GM10847 (cell line): ENCODE measurements around the gene WAC.

Source experiments
- POLR2A ChIP-seq: IDR thresholded peaks from 2 replicates; pipeline ENCODE4 v1.6.1; 2011; ENCODE audit not compliant: insufficient read length; ENCODE audit errors: extremely low read depth

WAC gene

GRCh38 chr10:28586176-28586575 lies 53.3 kb downstream of the WAC start:
- no peak for TF ChIP-seq POLR2A

DNA sequence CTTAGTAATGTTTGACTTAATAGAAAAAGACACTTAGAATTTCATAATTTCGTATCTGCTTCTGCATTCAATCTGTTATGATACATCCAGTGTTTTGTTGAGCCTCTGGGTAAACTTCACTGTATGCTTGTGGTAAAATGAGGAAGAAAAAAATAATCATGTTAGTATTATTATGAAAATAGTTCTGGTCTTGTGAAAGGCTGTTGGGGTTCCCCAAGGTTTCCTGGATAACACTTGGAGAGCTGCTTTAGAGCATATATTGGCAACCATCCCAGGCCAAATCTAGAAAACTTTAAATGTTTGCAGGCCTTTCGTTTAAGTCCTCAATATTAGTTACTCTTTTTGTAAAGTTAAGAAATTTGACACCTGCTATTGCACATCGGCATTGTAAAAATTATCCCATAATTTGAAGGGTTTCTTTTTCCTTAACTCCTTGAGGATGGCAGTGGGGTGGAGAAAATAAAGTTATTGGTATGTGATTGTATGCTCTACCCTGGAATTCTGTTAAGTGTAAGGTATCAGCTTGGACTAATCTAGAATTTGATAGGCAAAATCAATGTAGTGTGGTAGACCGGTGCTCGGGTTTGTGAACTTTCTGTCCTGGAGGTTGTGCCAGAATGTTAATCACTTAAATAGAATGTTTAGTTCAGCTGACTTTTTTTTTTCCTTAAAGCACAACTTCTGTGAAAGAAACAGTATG lies 54.5 kb downstream of the WAC start:
- no peak for TF ChIP-seq POLR2A

GRCh38 chr10:28587970-28588290 lies 55.0 kb downstream of the WAC start:
- TF ChIP-seq POLR2A = no peak

- no peak for TF ChIP-seq POLR2A
These were observed 60.0 kb downstream of the WAC start for GRCh38 chr10:28592953-28593352.

DNA sequence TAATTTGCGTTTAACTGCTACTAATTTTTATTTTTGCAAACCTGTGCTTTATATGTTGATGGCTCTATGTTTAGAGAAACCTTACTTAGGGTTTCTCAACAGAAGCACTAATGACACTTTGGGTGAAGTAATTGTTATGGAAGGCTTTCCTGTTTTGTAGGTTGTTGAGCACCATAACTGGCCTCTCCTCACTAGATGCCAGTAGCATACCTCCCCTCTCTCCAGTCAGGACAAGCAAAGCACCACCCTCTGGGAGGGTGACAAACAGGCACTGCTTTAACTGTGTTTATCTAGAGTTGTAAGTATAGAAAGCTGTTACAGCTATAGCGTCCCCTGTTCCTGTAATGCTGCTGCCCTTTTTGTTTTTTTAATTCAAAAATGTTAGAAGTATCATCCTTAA lies 60.9 kb downstream of the WAC start:
- no peak for TF ChIP-seq POLR2A

DNA sequence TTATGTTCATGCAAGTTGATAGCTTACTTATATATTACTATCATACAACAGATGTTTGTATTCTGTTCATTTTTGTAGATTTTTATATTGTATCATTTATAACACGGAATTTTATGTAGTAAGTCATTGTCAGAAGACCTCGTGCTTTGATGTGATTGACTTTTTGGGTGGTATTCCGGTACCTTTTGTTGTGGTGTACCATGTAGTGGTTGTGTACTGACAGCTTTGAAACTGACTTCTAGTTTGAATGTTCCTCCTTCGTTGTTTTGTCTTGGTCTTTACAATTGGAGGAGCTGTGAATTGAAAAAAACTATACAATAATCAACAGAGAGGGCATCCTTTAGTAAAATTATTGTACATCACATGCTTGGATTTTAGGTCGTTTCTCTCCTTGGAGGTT lies 61.5 kb downstream of the WAC start:
- TF ChIP-seq POLR2A = no peak

DNA sequence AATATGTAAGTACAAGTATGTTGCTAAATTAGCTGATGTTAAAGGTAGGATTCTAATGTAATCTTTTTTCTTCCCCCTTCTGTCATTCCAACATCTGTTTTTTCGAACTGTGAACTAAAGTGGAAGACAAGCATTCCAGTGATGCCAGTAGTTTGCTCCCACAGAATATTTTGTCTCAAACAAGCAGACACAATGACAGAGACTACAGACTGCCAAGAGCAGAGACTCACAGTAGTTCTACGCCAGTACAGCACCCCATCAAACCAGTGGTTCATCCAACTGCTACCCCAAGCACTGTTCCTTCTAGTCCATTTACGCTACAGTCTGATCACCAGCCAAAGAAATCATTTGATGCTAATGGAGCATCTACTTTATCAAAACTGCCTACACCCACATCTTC lies 62.7 kb downstream of the WAC start:
- TF ChIP-seq POLR2A = no peak

DNA sequence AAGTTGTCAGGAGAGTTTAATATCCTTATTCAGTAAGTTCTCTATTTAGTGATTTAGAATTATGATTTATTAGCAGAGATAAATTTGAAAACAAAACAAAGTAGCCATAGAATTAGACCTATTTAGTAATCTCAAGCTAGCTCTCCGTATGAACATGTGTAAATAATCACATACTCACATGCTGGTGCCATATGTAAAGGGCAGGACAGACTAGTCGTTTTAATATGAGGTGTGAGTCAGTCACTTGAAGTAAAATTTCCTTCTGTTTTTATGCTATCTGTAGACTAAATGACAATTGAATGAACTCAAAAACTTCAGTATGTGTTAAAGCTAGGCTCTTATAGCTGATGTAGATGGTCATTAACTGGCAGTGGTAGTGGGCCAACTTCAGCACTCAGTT lies 67.1 kb downstream of the WAC start:
- no peak for TF ChIP-seq POLR2A

- no peak for TF ChIP-seq POLR2A
These were observed 68.1 kb downstream of the WAC start for GRCh38 chr10:28601012-28601411.

DNA sequence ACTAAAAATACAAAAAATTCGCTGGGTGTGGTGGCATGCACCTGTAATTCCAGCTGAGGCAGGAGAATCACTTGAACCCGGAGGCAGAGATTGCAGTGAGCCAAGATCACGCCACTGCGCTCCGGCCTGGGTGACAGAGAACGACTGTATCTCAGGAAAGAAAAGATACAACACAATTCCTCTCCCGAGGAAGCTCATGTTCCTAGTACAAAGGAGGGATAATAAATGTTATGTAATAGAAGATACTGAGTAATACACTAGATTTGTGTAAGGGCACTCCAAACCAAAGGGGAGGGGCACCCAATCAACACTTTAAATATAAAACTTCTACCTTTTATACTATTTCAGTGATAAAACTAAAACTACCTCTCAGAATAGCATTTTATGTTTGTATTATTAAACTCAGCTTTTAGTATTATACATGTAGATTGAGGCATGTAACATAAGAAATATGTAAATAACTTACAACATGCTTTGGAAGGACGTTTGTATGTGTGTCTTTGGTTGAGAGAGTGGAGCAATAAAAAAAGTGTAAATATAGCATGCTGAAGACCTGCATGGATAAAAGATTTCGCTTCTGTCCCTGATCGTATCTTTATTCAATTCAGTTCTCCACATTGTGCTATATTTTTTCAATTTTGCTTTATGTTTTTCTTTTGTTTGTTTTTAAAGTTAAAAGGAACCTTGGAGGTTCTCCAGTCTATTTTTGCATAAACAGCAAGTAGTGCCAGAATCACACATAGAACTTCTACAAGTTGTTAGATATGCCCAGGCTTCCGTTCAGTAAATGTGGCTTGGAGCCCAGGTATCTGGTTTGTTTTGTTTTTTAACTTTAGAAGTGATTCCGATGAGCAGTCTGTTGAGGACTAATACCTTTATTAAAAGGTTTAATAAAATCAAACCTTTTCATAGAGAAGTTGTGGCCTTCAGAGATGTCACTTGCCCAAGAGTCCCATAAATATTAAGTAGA lies 71.9 kb downstream of the WAC start:
- no peak for TF ChIP-seq POLR2A

DNA sequence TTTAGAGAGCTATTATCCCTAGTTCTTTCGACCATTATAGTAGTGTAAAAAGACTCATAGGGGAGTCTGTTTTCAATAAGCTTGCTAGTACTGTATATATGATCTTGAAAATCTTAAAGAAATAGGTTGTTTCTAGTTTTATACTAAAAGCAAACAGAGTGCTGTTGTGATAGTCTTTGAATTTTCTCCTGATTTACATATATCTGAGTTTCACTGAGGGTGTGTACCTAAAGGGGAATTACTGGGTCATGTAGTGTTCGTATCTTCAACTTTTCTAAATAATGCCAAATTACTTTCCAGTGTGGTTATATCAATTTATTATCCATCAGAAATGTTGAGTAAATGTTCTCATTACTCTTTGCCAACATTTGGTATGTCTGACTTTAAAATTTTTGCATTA lies 73.7 kb downstream of the WAC start:
- TF ChIP-seq POLR2A = no peak

DNA sequence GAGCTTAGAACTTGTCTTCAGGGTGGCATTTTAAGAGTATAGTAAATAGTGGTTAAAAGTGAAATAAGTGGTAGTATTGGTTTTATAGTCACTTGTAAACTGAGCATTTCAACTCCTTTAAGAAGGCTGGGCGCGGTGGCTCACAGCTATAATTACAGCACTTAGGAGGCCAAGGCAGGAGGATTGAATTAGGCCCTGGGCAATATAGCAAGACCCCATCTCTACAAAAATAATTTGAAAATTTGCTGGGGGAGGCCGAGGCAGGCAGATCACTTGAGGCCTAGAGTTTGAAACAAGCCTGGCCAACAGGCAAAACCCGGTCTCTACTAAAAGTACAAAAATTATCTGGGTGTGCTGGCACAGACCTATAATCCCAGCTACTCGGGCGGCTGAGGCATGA lies 80.0 kb downstream of the WAC start:
- no peak for TF ChIP-seq POLR2A

- no peak for TF ChIP-seq POLR2A
These were observed 83.6 kb downstream of the WAC start for GRCh38 chr10:28616514-28616913.

DNA sequence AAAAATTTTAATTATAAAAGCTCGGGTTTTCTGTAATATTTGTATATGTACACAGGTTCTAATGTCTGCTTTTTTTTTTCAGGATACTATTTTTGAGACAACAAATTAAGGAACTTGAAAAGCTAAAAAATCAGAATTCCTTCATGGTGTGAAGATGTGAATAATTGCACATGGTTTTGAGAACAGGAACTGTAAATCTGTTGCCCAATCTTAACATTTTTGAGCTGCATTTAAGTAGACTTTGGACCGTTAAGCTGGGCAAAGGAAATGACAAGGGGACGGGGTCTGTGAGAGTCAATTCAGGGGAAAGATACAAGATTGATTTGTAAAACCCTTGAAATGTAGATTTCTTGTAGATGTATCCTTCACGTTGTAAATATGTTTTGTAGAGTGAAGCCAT lies 86.5 kb downstream of the WAC start:
- TF ChIP-seq POLR2A = no peak

DNA sequence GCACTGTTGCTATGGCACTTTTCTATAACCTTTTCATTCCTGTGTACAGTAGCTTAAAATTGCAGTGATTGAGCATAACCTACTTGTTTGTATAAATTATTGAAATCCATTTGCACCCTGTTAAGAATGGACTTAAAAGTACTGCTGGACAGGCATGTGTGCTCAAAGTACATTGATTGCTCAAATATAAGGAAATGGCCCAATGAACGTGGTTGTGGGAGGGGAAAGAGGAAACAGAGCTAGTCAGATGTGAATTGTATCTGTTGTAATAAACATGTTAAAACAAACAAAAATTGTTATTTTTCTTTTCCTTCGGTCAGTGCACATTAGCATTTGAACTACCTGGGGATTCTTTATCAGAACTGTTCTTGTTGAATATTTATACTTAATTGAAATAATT lies 87.3 kb downstream of the WAC start:
- TF ChIP-seq POLR2A = no peak

DNA sequence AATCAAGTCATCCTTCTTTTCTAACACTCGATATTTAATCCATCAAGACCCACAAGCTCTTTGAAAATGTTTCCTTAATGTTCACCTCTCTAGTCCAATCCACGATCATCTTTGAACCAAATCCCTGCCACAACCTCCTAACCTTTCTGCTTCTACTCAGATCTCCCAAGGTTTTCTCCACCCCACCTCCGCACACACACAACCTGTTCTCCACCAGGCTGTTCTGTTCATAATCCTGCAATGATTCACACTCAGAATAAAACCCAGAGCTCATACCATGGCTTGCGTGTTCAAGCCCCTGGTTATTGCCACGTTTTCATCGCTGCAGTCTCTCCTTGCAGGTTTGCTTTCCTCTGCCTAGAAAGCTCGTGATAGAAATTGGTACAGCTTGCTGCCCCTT lies 90.6 kb downstream of the WAC start:
- TF ChIP-seq POLR2A = no peak
